Small intestine (tissue), 7 donors: Measurements from ENCODE around the gene BPGM. TPM values are rescaled to one million over a fixed set of nuclear protein-coding genes. Genes with fewer than 3 reads are reported as not detected.
A peak's percentile ranks its signal among the peaks of the same experiment; 100 is the strongest.

Experiments used
- DNase-seq, 2 donors: peaks; one replicate each; pipeline versions ENCODE4 v3.0.0 to v3.0.0-alpha.2; 2013
- FAIRE-seq: peaks from 2 replicates; lab custom pipeline; 2012; peaks lifted over from hg19 to GRCh38; lab: Jason Lieb, UNC
- H3K27ac ChIP-seq, 3 donors: one replicate each; pipeline ENCODE4 v1.5.1; 2013; ENCODE audit warnings: low read length in 2 of 3, mild to moderate bottlenecking in 2 of 3, control low read depth in 1 of 3, inconsistent platforms in 1 of 3, low read depth in 1 of 3, moderate library complexity in 1 of 3
- H3K27me3 ChIP-seq, 3 donors: one replicate each; pipeline ENCODE4 v1.6.1; 2013; ENCODE audit warnings: low read length in 3 of 3, inconsistent platforms in 1 of 3; ENCODE audit not compliant: control insufficient read depth in 3 of 3, insufficient read depth in 3 of 3
- H3K36me3 ChIP-seq, 3 donors: one replicate each; pipeline ENCODE4 v1.6.1; 2013; ENCODE audit warnings: low read length in 3 of 3, inconsistent platforms in 1 of 3, low read depth in 1 of 3, mild to moderate bottlenecking in 1 of 3, moderate library complexity in 1 of 3; ENCODE audit not compliant: control insufficient read depth in 3 of 3, insufficient read depth in 2 of 3
- H3K4me1 ChIP-seq, 3 donors: one replicate each; pipeline ENCODE4 v1.6.1; 2013; ENCODE audit warnings: low read length in 2 of 3, inconsistent platforms in 1 of 3, low read depth in 1 of 3, mild to moderate bottlenecking in 1 of 3, moderate library complexity in 1 of 3; ENCODE audit not compliant: control insufficient read depth in 3 of 3, insufficient read depth in 2 of 3
- H3K4me3 ChIP-seq, 3 donors: one replicate each; pipeline ENCODE4 v1.5.1; 2013; ENCODE audit warnings: low read length in 3 of 3, control low read depth in 1 of 3, inconsistent platforms in 1 of 3, low read depth in 1 of 3, mild to moderate bottlenecking in 1 of 3, moderate library complexity in 1 of 3
- H3K9me3 ChIP-seq, 2 donors: one replicate each; pipeline ENCODE4 v1.6.1; 2013; ENCODE audit warnings: low read depth in 1 of 2, low read length in 1 of 2; ENCODE audit not compliant: control insufficient read depth in 2 of 2, insufficient read depth in 1 of 2
- WGBS, 3 donors: extraction: QIAGEN DNeasy Blood & Tissue Kit; methylation state at CpG; one replicate each; pipeline ENCODE4 v1.1.7; 2013; 5-methylcytosine and 5-hydroxymethylcytosine counted together
- polyA plus RNA-seq, 4 donors: library from polyadenylated mRNA; stranded (reverse) in 3 of 4; unstranded in 1 of 4; fragments of 200-250 nt in 3 of 4; fragments of 120-200 nt in 1 of 4; gene quantifications; one replicate each; pipeline versions ENCODE4 v1.2.1 to v1.2.3, GENCODE V29; 2013
- donor health status: healthy with polysubstance abuse.
- donor health status: control.
- donor health status: control.
- donor health status: Bipolar disorder and iron deficiency.
- donor health status: healthy.

BPGM gene
- polyA plus RNA-seq, 4 donors: 9.9 to 15.4 (median 12.0) TPM

DNA sequence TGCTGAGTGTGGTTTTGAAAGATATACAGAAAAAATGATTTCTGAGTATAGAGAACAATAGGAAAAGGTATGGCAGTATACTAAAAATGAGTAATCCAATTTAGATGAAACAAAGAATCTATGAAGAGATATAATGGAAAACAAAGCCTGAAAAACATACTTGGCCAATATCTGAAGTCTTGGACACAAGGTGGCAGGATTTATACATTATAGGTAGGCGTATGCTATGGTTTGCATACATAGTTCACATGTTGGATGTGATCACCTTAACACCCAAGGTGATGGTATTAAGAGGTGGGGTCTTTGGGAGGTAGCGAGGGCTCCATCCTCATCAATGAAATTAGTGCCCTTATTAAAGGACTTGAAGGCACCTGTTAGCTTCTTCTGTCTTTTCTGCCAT lies 34.5 kb upstream of the BPGM start:
- Histone ChIP-seq H3K4me3 (no peak overlapping the region), H3K9me3 (no peaks in the 10 kb centered on the region), H3K36me3 (no peaks in the 10 kb centered on the region), H3K27ac (no peak overlapping the region), H3K27me3 (peaks cover 0 to 7% (median 4%) of the 10 kb centered on the region in 3 donors), H3K4me1 (no peaks in the 10 kb centered on the region)
- peak in 1 of 2 donors; percentile 25 for DNase-seq
- no peak for FAIRE-seq
- 55 to 80% (median 69%) methylated on average over 2 of the region's 2 CpGs for WGBS, 3 donors

DNA sequence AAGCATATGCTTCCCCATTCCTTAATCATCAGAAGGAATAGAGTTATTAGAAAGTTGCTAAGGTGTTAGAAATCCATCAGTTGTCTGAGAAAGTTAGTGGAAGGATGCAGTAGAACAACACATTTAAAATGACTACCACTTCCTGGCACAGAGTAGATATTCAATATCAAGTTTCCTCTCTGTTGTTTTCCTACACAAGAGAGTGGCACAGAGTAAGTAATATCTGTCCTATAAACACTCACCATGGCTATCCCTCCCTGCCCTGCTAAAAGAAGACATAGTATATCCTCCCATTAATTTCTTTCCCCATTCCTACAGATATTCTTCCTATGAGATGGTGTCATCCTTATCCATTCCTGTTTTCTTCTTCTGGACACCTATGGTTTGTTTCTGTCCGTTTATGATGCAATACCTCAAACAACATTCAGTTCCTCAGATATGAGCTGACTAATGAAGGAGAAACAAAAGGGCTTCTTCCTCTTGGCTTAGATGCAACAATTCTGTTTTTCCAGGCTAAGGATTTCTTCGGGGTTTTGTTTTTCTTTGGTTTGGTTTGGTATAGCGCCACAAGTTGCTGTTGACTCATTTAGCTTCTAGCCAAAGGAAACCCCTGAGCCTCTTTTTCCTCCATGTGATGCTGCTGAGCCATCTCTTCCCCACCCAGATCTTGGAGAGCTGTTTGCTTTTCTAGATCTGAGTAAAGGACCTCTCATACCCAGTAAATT lies 32.9 kb upstream of the BPGM start:
- Histone ChIP-seq H3K4me1 (no peaks in the 10 kb centered on the region), H3K27me3 (peaks cover 0 to 6% (median 4%) of the 10 kb centered on the region in 3 donors), H3K27ac (no peak overlapping the region), H3K4me3 (no peak overlapping the region), H3K9me3 (no peaks in the 10 kb centered on the region), H3K36me3 (no peaks in the 10 kb centered on the region)
- FAIRE-seq: no peak
- no peak for DNase-seq
- WGBS, 3 donors: 36 to 51% (median 41%) methylated on average over 3 of the region's 3 CpGs

DNA sequence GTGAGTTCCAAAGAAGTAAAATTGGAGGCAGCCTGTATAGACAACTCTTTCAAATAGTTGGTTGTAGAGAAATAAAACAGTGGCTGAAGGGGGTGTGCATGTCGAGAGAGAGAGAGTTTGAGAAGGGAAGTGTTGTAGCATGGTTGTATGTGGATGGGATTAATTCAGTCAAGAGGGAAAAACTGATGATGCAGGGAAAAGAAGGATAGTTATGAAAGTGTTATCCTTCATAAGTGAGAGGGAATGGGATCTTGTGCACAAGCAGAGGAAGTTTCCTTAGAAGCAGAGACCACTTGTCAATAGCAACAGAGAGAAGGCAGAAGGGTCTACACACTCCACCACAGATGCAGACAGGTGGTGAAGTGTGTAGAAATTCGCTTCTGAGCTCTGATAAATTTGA lies 30.0 kb upstream of the BPGM start:
- Histone ChIP-seq H3K27ac (no peak overlapping the region), H3K4me3 (no peak overlapping the region), H3K36me3 (no peaks in the 10 kb centered on the region), H3K4me1 (no peaks in the 10 kb centered on the region), H3K9me3 (no peaks in the 10 kb centered on the region), H3K27me3 (peaks cover 0 to 8% (median under 1%) of the 10 kb centered on the region in 3 donors)
- no peak for DNase-seq
- 53 to 69% (median 67%) methylated on average over 2 of the region's 2 CpGs for WGBS, 3 donors
- FAIRE-seq: no peak

DNA sequence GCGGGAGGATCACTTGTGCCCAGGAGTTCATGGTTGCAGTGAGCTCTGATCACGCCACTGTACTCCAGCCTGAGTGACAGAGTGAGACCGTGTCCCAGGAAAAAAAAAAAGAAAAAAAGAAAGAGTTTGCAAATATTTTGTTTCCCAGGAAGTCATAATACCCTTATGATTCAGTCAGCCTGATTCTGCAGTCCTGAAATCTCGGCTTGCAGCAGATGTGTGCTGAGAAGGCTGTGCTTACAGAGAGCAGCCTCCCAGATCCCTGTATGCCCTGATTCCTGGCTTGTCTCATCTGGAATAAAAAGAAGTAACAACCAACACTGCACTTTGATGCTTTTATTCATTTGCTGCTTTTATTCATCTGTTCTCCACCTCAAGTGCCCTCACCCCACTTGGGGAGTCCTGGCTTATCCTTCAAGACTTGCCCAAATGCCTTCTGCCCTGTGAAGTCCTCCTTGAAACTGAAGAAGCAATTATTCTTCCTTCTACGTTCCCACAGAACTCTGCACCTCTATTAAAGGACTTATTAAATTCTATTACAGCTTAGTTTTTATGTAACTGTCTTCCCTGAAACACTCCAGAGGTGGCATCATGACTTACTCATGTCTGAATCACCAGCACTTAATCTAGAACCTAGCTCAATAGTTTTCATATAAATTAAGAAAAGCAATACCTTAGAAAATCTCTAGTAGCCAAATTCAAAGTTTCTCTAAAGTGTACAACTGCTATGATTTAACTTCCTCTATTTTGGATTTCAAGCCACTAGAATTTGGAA lies 27.7 kb upstream of the BPGM start:
- Histone ChIP-seq H3K9me3 (no peaks in the 10 kb centered on the region), H3K36me3 (no peaks in the 10 kb centered on the region), H3K4me1 (no peaks in the 10 kb centered on the region), H3K27ac (no peak overlapping the region), H3K4me3 (no peak overlapping the region), H3K27me3 (peaks cover 0 to 8% (median 0%) of the 10 kb centered on the region in 3 donors)
- 56 to 69% (median 58%) methylated on average over 5 of the region's 5 CpGs for WGBS, 3 donors
- DNase-seq: no peak
- no peak for FAIRE-seq

DNA sequence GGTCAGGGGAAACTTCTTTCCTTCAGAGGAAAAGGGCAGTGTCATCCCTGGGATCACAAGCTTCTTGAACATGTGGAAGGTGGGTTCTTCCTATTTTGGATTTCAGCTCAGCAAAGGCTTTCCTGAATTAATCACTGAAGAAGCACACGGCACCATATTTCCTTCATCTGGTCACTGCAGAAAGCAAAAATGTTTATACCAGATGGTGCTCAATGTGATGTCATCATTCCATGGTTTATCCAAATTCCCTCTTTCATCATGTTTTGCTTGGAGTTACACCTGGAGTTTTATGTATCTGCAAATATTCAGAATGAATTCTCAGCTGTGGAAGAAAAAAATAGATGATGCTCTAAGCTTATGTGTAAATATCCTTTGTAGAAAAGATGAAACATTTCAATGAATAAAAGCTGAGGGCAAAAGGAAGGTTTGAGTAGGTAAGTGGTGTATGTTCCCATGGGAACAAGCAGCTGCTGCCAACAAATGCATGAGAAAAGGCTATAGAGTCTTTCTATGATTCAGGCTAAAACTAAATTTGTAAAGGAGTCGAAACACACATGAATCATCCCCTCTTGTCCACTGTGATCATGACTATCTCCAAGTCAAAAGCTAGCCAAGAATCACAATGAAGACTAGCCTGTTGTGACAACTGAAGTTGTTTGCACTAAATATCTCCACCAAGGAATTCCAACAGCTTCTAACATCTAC lies 26.9 kb upstream of the BPGM start:
- no peak overlapping the region for H3K4me3 ChIP-seq
- no peaks in the 10 kb centered on the region for H3K4me1 ChIP-seq
- FAIRE-seq (no peak), DNase-seq (no peak)
- H3K27ac ChIP-seq: no peak overlapping the region
- no peaks in the 10 kb centered on the region for H3K9me3 ChIP-seq
- 56 to 83% (median 82%) methylated on average over 2 of the region's 2 CpGs for WGBS, 3 donors
- H3K36me3 ChIP-seq: no peaks in the 10 kb centered on the region
- peaks cover 0 to 8% (median 0%) of the 10 kb centered on the region in 3 donors for H3K27me3 ChIP-seq

DNA sequence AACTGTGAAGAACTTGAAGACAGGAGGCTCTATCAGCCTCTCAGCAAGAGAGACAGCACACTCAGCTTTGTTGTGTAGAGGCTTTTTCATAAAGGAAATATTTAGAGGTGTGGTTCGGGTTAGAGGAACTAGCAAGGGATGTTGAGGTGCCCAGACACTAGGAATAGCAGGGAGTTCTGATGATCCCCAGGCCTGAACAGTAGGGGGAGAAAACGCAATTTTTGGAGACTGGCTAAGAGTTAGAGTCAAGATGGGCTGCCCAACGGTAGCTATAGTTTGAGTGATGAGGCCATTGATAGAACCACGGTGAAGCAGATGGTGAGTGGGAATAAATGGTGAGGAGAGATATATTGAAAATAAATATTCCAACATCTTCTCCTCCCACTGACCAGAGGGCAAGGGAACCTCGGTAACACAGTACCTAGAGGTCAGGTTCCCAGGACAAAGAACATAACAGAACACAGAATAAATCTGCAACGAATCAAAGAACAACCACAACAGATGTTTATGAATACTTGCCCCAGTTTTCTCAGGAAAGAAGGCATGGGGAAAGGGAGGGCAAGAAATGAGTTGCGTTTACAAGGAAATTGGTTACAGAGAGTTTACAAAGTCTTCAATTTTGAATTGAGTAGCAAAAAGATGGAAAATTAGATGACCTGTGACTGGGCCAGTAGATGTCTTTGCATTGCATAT lies 24.2 kb upstream of the BPGM start:
- Histone ChIP-seq H3K27ac (no peak overlapping the region), H3K4me3 (no peak overlapping the region), H3K27me3 (peaks cover 0 to 6% (median 0%) of the 10 kb centered on the region in 3 donors), H3K9me3 (no peaks in the 10 kb centered on the region), H3K36me3 (no peaks in the 10 kb centered on the region), H3K4me1 (no peaks in the 10 kb centered on the region)
- no peak for FAIRE-seq
- WGBS, 3 donors: 70 to 75% (median 70%) methylated on average over 7 of the region's 7 CpGs
- no peak for DNase-seq

DNA sequence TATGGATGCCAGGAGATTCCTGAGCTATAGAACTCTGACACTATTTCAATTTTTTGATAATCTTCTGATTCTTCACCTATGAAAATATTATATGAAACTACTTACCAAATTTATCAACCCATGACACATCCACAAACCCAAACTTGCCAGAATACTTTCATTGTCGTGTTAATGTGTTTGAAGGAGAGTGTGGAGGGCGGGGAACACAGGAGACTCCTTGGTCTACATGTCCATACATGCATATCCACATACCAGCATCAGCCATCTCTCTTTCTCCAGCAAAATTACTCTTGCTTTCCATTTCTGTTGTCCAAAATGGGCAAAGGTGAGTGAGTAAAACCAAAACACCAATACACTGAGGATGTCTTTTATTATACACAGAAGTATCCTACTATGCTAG lies 23.5 kb upstream of the BPGM start:
- no peaks in the 10 kb centered on the region for H3K9me3 ChIP-seq
- DNase-seq: no peak
- peaks cover 0 to 4% (median 0%) of the 10 kb centered on the region in 3 donors for H3K27me3 ChIP-seq
- no peaks in the 10 kb centered on the region for H3K36me3 ChIP-seq
- WGBS, 3 donors: 66 to 73% (median 69%) methylated on average over 2 of the region's 2 CpGs
- H3K4me1 ChIP-seq: no peaks in the 10 kb centered on the region
- no peak overlapping the region for H3K27ac ChIP-seq
- no peak overlapping the region for H3K4me3 ChIP-seq
- FAIRE-seq: no peak

DNA sequence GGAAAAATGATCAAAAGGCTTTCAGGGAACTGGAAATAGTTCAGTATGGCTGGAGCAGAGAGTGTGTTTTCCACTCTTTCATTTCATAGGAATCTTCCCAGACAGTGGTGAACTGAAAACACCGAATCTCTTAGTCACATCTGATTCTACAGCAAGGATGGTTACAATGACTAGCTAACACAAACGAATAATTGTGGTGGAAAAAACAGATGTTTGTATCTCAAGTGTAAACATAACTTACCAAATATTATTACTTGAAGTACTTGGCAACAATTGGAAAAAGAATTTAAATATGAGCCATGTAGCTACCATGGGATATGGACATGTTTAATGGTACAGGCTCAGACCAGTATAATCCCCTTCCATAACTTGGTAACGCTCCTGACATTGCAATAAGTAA lies 21.1 kb upstream of the BPGM start:
- WGBS, 3 donors: 45 to 51% (median 46%) methylated on average over 3 of the region's 3 CpGs
- FAIRE-seq: no peak
- H3K27me3 ChIP-seq: peaks cover 0 to 6% (median 4%) of the 10 kb centered on the region in 3 donors

More for the DNA sequence above, 21.1 kb upstream of the BPGM start:
- H3K27ac ChIP-seq: no peak overlapping the region
- DNase-seq: no peak
- H3K36me3 ChIP-seq: no peaks in the 10 kb centered on the region
- H3K4me1 ChIP-seq: no peaks in the 10 kb centered on the region
- no peaks in the 10 kb centered on the region for H3K9me3 ChIP-seq
- H3K4me3 ChIP-seq: no peak overlapping the region
